OCI-LY3 (cell line): Measurements from ENCODE around the gene RILPL2.
A peak's percentile ranks its signal among the peaks of the same experiment; 100 is the strongest.
"Not testable (repeated sequence)": the region's sequence is repeated elsewhere in the genome, so short reads cannot be mapped to it uniquely, and the experiment has no call there.

Source experiments
- H2AFZ ChIP-seq: fragments of 200-600, 300-600 bp; shearing (Covaris generic); 2 replicates; pipeline ENCODE4 v1.6.0; 2014; ENCODE audit warnings: antibody characterized with exemption, low read depth, low read length
- H3K27ac ChIP-seq: fragments of 200-600, 300-600 bp; sonication (generic); 2 replicates; pipeline ENCODE4 v1.5.1; 2014; ENCODE audit warnings: mild to moderate bottlenecking, low read length, moderate library complexity, mixed read lengths
- H3K27me3 ChIP-seq: fragments of 200-600, 300-600 bp; sonication (generic); 2 replicates; pipeline ENCODE4 v1.6.1; 2014; ENCODE audit warnings: low read depth, low read length, mixed read lengths
- H3K36me3 ChIP-seq: fragments of 200-600, 300-600 bp; sonication (generic); replicated peaks from 2 replicates; pipeline ENCODE3; 2014; ENCODE audit warnings: low read depth, low read length, mixed read lengths
- H3K4me1 ChIP-seq: fragments of 300-600, 200-600 bp; sonication (generic); 2 replicates; pipeline ENCODE4 v1.6.1; 2014; ENCODE audit warnings: low read length, mixed read lengths
- H3K4me2 ChIP-seq: fragments of 200-600, 300-600 bp; sonication (generic); 2 replicates; pipeline ENCODE4 v1.6.1; 2014; ENCODE audit warnings: low read length, mixed read lengths
- H3K4me3 ChIP-seq: fragments of 300-600, 200-600 bp; sonication (generic); 2 replicates; pipeline ENCODE4 v1.5.1; 2014; ENCODE audit warnings: antibody characterized with exemption, mild to moderate bottlenecking, low read length, moderate library complexity
- H3K79me2 ChIP-seq: fragments of 300-600, 200-600 bp; shearing (Covaris generic); 2 replicates; pipeline ENCODE4 v1.6.1; 2014; ENCODE audit warnings: mild to moderate bottlenecking, low read length, mixed read lengths
- H3K9ac ChIP-seq: fragments of 300-600, 200-600 bp; shearing (Covaris generic); 2 replicates; pipeline ENCODE4 v1.6.0; 2014; ENCODE audit warnings: mild to moderate bottlenecking, low read length, moderate library complexity
- H3K9me3 ChIP-seq: fragments of 200-600, 300-600 bp; shearing (Covaris generic); 2 replicates; pipeline ENCODE4 v1.6.1; 2014; ENCODE audit warnings: low read length, mixed read lengths; ENCODE audit not compliant: insufficient read depth
- H4K20me1 ChIP-seq: fragments of 200-600, 300-600 bp; sonication (generic); 2 replicates; pipeline ENCODE4 v1.6.1; 2016; ENCODE audit warnings: low read length, mixed read lengths; ENCODE audit not compliant: insufficient read depth
- EZH2phosphoT487 ChIP-seq: fragments of 200-600 bp; shearing (Covaris generic); IDR thresholded peaks from 2 replicates; pipeline ENCODE4 v1.6.1; 2018; ENCODE audit warnings: antibody characterized with exemption, mixed run types, low read depth
- TF ChIP-seq, protein P1 (sequence below): fragments of 200-600, 300-600 bp; sonication (generic); IDR thresholded peaks from 2 replicates; pipeline ENCODE4 v1.5.1; 2014; ENCODE audit warnings: antibody characterized with exemption, low read length, low read depth

Gene RILPL2, protein sequence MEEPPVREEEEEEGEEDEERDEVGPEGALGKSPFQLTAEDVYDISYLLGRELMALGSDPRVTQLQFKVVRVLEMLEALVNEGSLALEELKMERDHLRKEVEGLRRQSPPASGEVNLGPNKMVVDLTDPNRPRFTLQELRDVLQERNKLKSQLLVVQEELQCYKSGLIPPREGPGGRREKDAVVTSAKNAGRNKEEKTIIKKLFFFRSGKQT

DNA sequence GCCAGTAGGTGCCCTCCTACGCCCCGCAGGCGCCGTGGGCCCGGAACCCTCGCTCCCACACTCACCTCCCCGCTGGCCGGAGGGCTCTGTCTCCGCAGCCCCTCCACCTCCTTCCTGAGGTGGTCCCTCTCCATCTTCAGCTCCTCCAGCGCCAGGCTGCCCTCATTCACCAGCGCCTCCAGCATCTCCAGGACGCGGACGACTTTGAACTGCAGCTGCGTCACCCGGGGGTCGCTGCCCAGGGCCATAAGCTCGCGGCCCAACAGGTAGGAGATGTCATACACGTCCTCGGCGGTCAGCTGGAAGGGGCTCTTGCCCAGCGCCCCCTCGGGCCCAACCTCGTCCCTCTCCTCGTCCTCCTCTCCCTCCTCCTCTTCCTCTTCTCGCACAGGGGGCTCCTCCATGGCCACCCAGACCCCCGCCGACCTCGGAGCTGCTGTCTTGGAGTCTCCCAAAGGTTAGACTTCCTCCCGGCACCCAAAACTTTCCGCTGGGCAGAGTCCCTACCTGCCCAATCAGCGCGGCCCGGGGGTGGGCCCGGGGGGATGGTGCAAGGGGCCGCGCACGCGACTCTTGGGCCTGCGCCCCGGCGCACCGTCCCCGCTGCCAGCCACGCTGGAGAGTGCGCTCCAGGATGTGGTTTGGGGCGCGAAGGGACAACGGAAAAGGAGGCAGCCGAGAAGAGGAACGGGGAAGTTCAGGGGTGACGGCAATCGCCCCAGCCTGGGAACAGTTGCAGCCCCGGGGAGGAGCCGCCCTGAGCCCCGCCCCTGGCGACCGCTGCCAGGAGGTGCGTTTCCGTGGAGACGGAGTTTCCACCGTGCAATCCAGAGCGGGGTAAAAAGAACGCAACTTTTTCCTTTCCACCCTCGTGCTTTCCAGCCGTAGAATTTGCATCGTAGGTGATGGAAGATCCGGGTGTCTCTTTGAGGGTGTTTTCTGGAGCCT lies at the start of gene RILPL2:
TSS of gene RILPL2 (minus strand) at position 668 of the 948 bp plus-strand sequence. CDS start at position 404, 264 bp downstream.
- H3K27me3 ChIP-seq: no peaks in the 10 kb centered on the region
- H3K4me1 ChIP-seq: peaks cover 49% of the 10 kb centered on the region
- TF ChIP-seq, protein P1, sequence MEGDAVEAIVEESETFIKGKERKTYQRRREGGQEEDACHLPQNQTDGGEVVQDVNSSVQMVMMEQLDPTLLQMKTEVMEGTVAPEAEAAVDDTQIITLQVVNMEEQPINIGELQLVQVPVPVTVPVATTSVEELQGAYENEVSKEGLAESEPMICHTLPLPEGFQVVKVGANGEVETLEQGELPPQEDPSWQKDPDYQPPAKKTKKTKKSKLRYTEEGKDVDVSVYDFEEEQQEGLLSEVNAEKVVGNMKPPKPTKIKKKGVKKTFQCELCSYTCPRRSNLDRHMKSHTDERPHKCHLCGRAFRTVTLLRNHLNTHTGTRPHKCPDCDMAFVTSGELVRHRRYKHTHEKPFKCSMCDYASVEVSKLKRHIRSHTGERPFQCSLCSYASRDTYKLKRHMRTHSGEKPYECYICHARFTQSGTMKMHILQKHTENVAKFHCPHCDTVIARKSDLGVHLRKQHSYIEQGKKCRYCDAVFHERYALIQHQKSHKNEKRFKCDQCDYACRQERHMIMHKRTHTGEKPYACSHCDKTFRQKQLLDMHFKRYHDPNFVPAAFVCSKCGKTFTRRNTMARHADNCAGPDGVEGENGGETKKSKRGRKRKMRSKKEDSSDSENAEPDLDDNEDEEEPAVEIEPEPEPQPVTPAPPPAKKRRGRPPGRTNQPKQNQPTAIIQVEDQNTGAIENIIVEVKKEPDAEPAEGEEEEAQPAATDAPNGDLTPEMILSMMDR: peak; percentile 15; the same call in 1 of the 2 replicates
- TF ChIP-seq EZH2phosphoT487: no peak
- peak within 1 kb of the TSS; percentile 90 for H3K9ac ChIP-seq
- H3K27ac ChIP-seq: peak within 1 kb of the TSS; percentile 70
- H3K79me2 ChIP-seq: peaks cover 48% of the 10 kb centered on the region
- peak within 1 kb of the TSS; percentile 95 for H3K4me3 ChIP-seq
- H2AFZ ChIP-seq: peak within 1 kb of the TSS; percentile 34
- H4K20me1 ChIP-seq: no peaks in the 10 kb centered on the region
- peak within 1 kb of the TSS; percentile 69 for H3K4me2 ChIP-seq
- peaks cover 14% of the 10 kb centered on the region for H3K36me3 ChIP-seq
- H3K9me3 ChIP-seq: no peaks in the 10 kb centered on the region

DNA sequence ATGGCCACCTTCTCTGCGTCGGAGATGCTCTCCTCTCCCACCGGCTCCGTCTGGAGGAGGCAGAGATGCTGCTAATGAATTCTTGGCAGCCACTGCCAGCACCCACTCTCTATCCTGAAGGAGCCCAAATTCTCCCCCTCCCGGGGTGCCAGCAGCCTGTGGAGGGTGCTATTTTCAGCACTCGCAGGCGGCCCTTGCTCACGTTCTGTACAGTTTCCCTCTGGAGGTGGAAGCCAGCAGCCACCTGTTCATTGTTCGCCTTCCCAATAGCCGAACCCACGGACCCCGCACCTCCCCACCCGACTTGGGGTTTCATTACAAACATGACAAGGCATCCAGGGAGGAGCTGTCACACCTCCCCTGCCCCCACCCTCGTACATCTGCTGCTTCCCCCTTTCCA lies 49.3 kb upstream of the RILPL2 start:
- Histone ChIP-seq H3K27me3 (no peaks in the 10 kb centered on the region), H3K27ac (no peak overlapping the region)

DNA sequence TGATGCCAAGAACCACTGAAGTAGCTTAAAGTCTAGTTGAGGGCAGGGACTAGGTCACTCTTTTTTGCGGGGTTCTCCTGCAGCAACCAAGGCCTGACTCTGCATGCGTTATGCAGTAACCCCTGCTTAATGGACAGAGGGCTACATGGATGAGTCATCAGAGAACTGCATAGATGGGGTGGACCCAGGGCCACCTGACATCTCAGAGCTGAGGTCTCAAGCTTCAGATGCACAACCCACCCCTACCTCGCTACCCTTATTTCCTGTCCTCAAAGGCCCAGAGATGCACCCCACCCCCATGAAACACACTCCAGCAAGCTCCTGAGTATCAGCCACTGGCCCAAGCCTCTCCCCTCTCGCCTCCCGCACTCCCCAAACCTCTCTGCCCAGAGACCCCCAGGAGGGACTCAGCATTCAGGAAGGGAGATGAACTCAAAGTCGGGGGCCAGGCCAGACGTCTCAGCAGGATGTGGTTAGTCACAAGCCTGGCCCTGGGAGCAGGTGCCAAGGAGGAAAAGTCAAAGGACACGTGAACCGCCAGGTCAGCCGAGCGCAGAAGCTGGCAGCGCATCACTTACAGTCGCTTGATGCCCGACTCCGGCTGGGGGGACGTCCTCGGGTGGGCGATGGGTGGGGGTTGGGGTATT lies 47.2 kb upstream of the RILPL2 start:
- H3K27me3 ChIP-seq: no peaks in the 10 kb centered on the region
- H4K20me1 ChIP-seq: no peaks in the 10 kb centered on the region
- TF ChIP-seq, protein P1: no peak
- H3K79me2 ChIP-seq: no peaks in the 10 kb centered on the region
- H3K4me2 ChIP-seq: peak overlapping the region; percentile 72
- H3K36me3 ChIP-seq: no peaks in the 10 kb centered on the region
- peak overlapping the region; percentile 25; the same call in 1 of the 2 replicates for H3K9ac ChIP-seq
- H2AFZ ChIP-seq: peak overlapping the region; percentile 75
- H3K27ac ChIP-seq: no peak overlapping the region
- H3K4me3 ChIP-seq: peak overlapping the region; percentile 29
- no peaks in the 10 kb centered on the region for H3K9me3 ChIP-seq
- H3K4me1 ChIP-seq: peaks cover 25% of the 10 kb centered on the region

More for the DNA sequence above, 49.3 kb upstream of the RILPL2 start:
- TF ChIP-seq, protein P1: no peak
- no peak for TF ChIP-seq EZH2phosphoT487
- Histone ChIP-seq H3K4me2 (no peak overlapping the region), H3K79me2 (no peaks in the 10 kb centered on the region), H3K4me3 (no peak overlapping the region), H4K20me1 (no peaks in the 10 kb centered on the region), H2AFZ (no peak overlapping the region), H3K36me3 (no peaks in the 10 kb centered on the region), H3K9ac (no peak overlapping the region), H3K9me3 (no peaks in the 10 kb centered on the region), H3K4me1 (peaks cover 20% of the 10 kb centered on the region)

DNA sequence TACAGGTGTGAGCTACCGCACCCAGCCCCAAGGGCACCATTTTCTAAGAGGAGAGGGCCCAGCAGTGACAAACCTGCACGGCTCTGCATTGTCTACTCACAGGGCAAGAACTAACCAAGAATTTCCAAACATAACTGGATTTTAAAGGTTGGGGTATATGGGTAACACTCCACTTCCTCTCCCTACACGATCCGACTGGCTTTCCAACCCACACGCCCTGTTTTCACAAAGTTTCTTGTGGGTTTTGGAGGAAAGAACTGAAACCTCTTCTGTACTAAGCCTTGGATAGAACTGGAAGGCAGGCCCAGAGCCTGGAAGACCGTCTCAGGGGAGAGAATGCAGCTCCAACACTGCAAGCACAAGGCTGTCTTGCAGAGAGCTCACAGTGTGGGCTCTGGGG lies 46.4 kb upstream of the RILPL2 start:
- Histone ChIP-seq H3K4me1 (peaks cover 25% of the 10 kb centered on the region), H3K9ac (no peak overlapping the region), H3K9me3 (no peaks in the 10 kb centered on the region), H3K27me3 (no peaks in the 10 kb centered on the region), H2AFZ (no peak overlapping the region), H3K36me3 (no peaks in the 10 kb centered on the region), H3K27ac (no peak overlapping the region), H4K20me1 (no peaks in the 10 kb centered on the region), H3K4me3 (no peak overlapping the region), H3K79me2 (no peaks in the 10 kb centered on the region), H3K4me2 (no peak overlapping the region)
- TF ChIP-seq, protein P1: no peak
- no peak for TF ChIP-seq EZH2phosphoT487

DNA sequence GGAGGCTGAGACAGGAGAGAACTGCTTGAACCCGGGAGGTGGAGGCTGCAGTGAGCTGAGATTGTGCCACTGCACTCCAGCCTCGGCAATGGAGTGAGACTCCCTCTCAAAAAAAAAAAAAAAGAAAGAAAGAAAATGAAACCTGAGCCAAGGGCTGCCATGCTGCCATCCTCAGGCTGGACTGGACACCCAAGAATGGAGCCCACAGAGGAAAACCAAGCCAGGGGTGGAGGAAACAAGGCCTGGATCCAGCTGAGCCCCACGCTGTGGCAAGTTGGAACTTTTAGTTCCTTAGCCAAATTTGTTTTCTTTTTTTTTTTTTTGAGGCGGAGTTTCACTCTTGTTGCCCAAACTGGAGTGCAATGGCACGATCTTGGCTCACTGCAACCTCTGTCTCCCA lies 44.8 kb upstream of the RILPL2 start:
- H3K36me3 ChIP-seq, H3K9me3 ChIP-seq, H4K20me1 ChIP-seq, H3K79me2 ChIP-seq, H3K27me3 ChIP-seq: not testable (repeated sequence)
- Histone ChIP-seq H3K9ac (peak overlapping the region; percentile 39), H2AFZ (peak overlapping the region; percentile 39; the same call in 1 of the 2 replicates), H3K4me1 (peaks cover 25% of the 10 kb centered on the region), H3K27ac (peak overlapping the region; percentile 55), H3K4me3 (peak overlapping the region; percentile 78), H3K4me2 (peak overlapping the region; percentile 76)
